Brain microvascular endothelial cell (primary cell): Measurements from ENCODE around the gene RFESD.
"Not testable (repeated sequence)": the region's sequence is repeated elsewhere in the genome, so short reads cannot be mapped to it uniquely, and the experiment has no call there.

Experiments
- DNase-seq: peaks from one replicate; pipeline ENCODE4 v3.0.0-alpha.2; 2020
- H3K27ac ChIP-seq: fragments of 250-450 bp; sonication (Bioruptor Pico); 2 replicates; pipeline ENCODE4 v1.5.1; 2020; ENCODE audit warnings: mild to moderate bottlenecking, moderate library complexity
- H3K27me3 ChIP-seq: fragments of 250-450 bp; sonication (Bioruptor Pico); replicated peaks from 2 replicates; pipeline ENCODE4 v1.5.1; 2020; ENCODE audit warnings: mild to moderate bottlenecking
- H3K36me3 ChIP-seq: fragments of 250-450 bp; sonication (Bioruptor Pico); replicated peaks from 2 replicates; pipeline ENCODE4 v1.5.1; 2020; ENCODE audit warnings: mild to moderate bottlenecking
- H3K4me3 ChIP-seq: 2 replicates; pipeline ENCODE4 v1.5.1; 2011; ENCODE audit warnings: low read depth, mild to moderate bottlenecking, control low read depth, low read length, moderate library complexity
- in situ Hi-C: cut with HindIII; loops from 2 replicates; pipeline ENCODE4 v1.10.0; 2017; ENCODE audit warnings: low sequenced_read_pairs, low pct_ligation_motif_present
- TF ChIP-seq, protein P1 (sequence below): IDR thresholded peaks from 2 replicates; pipeline ENCODE4 v1.5.1; 2011; ENCODE audit warnings: low read depth, mild to moderate bottlenecking, moderate library complexity, low read length, control low read depth, inconsistent platforms; ENCODE audit errors: missing control alignments

Gene RFESD

DNA sequence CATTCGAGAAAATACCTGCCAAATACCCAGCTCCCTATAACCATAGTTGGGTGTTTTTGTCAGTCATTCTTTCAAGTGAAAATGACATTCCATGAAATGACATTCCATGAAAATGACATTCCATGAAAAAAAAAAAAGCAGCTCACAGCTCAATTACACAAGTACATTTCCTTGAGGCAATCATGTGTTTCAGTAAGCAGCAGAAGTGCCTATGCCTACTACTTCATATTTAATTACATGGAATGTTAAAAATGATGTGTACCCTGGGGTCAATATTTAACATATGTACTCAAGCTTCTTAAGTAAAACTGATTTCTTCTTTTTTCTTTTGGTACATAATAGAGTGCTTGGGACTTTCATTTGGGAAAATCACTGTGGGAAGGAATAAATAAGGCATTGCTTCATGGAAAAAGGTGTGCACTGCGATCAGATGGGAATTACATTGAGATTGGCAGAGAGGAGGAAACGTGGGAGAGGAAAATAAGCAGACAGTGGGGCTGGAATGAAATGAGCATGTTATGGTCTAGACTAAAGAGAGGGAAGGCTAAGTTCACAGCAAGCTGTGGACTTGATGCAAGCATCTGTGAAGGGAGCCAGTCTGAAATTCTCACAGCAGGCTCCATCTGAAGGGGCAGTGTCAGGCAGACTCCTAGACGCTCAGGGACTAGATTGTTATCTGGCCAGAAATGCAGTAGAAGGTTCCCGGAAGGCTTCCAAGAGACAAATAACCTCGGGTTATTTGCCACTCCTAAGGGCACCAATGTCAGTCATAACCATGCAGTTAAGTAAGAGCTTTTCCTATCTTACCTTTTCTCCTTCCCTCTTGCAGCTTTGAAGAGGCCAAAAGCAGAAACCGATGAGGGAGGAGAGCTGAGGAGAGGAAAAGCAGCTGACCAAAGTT, 51.5 kb downstream of the RFESD start:
- no peak for DNase-seq
- Histone ChIP-seq H3K4me3 (no peak overlapping the region), H3K27me3 (no peaks in the 10 kb centered on the region), H3K27ac (no peak overlapping the region), H3K36me3 (no peaks in the 10 kb centered on the region)
- TF ChIP-seq, protein P1, sequence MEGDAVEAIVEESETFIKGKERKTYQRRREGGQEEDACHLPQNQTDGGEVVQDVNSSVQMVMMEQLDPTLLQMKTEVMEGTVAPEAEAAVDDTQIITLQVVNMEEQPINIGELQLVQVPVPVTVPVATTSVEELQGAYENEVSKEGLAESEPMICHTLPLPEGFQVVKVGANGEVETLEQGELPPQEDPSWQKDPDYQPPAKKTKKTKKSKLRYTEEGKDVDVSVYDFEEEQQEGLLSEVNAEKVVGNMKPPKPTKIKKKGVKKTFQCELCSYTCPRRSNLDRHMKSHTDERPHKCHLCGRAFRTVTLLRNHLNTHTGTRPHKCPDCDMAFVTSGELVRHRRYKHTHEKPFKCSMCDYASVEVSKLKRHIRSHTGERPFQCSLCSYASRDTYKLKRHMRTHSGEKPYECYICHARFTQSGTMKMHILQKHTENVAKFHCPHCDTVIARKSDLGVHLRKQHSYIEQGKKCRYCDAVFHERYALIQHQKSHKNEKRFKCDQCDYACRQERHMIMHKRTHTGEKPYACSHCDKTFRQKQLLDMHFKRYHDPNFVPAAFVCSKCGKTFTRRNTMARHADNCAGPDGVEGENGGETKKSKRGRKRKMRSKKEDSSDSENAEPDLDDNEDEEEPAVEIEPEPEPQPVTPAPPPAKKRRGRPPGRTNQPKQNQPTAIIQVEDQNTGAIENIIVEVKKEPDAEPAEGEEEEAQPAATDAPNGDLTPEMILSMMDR: no peak
- in situ Hi-C loops: no loop called here

DNA sequence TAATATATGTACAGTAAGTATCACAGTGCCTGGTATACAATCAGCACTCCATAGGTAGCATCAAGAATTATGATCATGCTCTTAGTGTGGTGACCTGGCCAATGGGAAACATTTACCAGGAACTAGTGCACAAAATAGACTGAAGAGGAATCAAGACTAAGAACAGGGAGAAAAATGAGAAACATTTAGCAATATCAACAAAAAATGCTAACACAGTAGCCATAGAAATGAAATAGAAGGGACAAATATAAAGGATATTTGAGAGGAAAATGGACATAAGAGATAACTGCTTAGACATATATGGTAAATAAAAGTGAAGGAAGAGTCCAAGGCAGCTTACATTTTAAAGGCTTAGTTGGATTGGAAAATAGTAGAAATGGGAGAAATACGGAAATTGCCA, 52.8 kb downstream of the RFESD start:
- Histone ChIP-seq H3K4me3 (no peak overlapping the region), H3K36me3 (no peaks in the 10 kb centered on the region), H3K27me3 (no peaks in the 10 kb centered on the region), H3K27ac (no peak overlapping the region)
- in situ Hi-C loops: no loop called here
- DNase-seq: no peak
- TF ChIP-seq, protein P1: no peak

DNA sequence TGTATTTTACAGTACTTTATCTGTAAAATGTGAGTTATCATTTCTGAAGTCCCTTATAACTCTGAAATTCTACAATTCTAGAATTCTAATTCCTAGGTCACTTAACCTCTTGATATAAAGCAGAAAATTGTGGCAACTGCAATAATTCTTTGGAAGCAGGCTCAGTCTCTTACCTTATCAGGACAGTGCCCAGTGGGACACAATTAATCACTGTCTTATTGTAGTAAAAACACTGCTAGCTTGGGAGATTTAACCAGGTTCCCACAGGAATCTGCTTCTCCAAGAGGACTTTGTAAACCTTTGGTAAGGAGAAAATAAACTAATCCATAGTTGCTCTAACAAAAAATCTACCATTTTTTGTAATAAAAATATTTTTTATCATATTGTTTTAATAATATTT, 54.5 kb downstream of the RFESD start:
- Histone ChIP-seq H3K27ac (no peak overlapping the region), H3K4me3 (no peak overlapping the region), H3K27me3 (no peaks in the 10 kb centered on the region), H3K36me3 (no peaks in the 10 kb centered on the region)
- no peak for DNase-seq
- TF ChIP-seq, protein P1: no peak
- in situ Hi-C loops: no loop called here

DNA sequence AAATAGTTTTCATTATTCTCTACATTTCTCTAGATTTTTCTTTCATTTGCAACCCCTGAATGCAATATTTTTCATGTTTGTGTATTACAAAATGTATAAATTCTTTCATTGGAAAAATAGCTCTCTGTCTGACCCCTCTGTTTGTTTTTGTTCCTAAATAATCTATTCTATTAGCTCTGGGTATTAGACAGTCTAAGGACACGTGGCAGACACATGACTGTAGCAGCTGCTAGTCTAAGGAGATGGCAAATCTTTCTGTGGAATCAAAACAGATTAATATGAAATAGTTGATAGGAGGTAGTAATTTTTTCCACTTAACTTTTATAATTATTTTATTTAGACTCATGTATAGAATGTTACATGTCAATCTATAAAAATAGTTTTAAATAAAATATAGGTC, 57.6 kb downstream of the RFESD start:
- no peak overlapping the region for H3K4me3 ChIP-seq
- H3K27me3 ChIP-seq: no peaks in the 10 kb centered on the region
- TF ChIP-seq, protein P1: no peak
- in situ Hi-C loops: no loop called here
- no peaks in the 10 kb centered on the region for H3K36me3 ChIP-seq
- DNase-seq: no peak
- no peak overlapping the region for H3K27ac ChIP-seq

DNA sequence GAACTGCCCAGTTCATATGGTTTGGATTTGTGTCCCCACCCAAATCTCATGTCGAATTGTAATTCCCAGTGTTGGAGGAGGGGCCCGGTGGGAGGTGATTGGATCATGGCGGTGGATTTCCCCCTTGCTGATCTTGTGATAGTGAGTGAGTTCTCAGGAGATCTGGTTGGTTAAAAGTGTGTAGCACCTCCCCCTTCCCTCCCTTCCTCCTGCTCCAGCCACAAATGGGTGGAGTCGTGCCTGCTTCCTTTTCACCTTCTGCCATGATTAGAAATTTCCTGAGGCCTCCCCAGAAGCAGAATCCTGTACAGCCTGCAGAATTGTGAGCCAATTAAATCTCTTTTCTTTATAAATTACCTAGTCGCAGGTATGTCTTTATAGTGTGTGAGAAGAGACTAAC, 59.6 kb downstream of the RFESD start:
- in situ Hi-C loops, H3K36me3 ChIP-seq, H3K27ac ChIP-seq, DNase-seq, H3K4me3 ChIP-seq, H3K27me3 ChIP-seq: not testable (repeated sequence)

DNA sequence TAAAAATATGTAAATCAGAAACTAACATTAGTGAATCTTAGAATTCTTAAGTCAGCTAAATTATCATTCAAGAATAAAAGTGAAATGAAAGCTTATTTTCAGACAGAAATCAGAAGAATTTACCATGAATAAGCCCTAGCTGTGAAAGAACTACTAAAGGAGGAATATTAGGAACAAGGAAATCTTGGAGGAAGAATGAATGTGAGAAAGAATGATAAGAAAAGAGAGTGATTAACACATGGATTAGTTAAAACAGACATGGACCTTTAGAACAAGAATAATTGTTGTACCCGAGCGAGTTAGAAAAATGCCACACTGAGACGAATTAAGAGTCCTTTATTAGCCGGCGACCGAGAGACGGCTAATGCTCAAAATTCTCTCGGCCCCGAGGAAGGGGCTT, 60.5 kb downstream of the RFESD start:
- in situ Hi-C loops: no loop called here
- no peak for DNase-seq
- Histone ChIP-seq H3K4me3 (no peak overlapping the region), H3K27ac (no peak overlapping the region), H3K27me3 (no peaks in the 10 kb centered on the region), H3K36me3 (no peaks in the 10 kb centered on the region)
- TF ChIP-seq, protein P1: no peak
